SU-DHL-6 (cell line): ENCODE data around the gene PTGDS.

ENCODE experiments used
- H2AFZ ChIP-seq: fragments of 200-600 bp; sonication (generic); 2 replicates; pipeline ENCODE4 v1.6.1; 2014; ENCODE audit warnings: low read depth, mild to moderate bottlenecking, moderate library complexity, mixed read lengths, antibody characterized with exemption, low read length; ENCODE audit not compliant: severe bottlenecking
- H3F3A ChIP-seq: fragments of 200-600 bp; shearing (Covaris generic); 2 replicates; pipeline ENCODE4 v1.6.0; 2016; ENCODE audit warnings: antibody characterized with exemption, mild to moderate bottlenecking; ENCODE audit not compliant: insufficient read depth
- H3K27ac ChIP-seq: fragments of 200-600 bp; sonication (generic); 2 replicates; pipeline ENCODE4 v1.5.1; 2016; ENCODE audit warnings: low read depth, mild to moderate bottlenecking, low read length, moderate library complexity, mixed read lengths
- H3K27me3 ChIP-seq: fragments of 200-600 bp; sonication (generic), shearing (Covaris generic); 2 replicates; pipeline ENCODE4 v1.6.0; 2014; ENCODE audit warnings: mild to moderate bottlenecking, low read length
- H3K36me3 ChIP-seq: fragments of 200-600 bp; sonication (generic); 2 replicates; pipeline ENCODE4 v1.6.1; 2014; ENCODE audit warnings: mild to moderate bottlenecking, low read length, mixed read lengths
- H3K4me2 ChIP-seq: fragments of 300-600, 200-600 bp; shearing (Covaris generic), sonication (generic); 2 replicates; pipeline ENCODE4 v1.6.0; 2014; ENCODE audit warnings: low read length, low read depth, mild to moderate bottlenecking; ENCODE audit not compliant: poor library complexity, severe bottlenecking
- H3K4me3 ChIP-seq: fragments of 200-600 bp; sonication (generic); 2 replicates; pipeline ENCODE4 v1.5.1; 2014; ENCODE audit warnings: antibody characterized with exemption, low read length, mild to moderate bottlenecking, mixed read lengths; ENCODE audit not compliant: insufficient read depth, poor library complexity, severe bottlenecking
- H3K79me2 ChIP-seq: fragments of 200-600 bp; sonication (generic); 2 replicates; pipeline ENCODE4 v1.6.1; 2014; ENCODE audit warnings: mild to moderate bottlenecking, low read length, moderate library complexity; ENCODE audit not compliant: insufficient read depth
- H3K9ac ChIP-seq: fragments of 200-600 bp; sonication (generic); 2 replicates; pipeline ENCODE4 v1.7.0; 2014; ENCODE audit warnings: mild to moderate bottlenecking, low read length
- H3K9me2 ChIP-seq: fragments of 200-600 bp; sonication (generic); replicated peaks from 2 replicates; pipeline ENCODE4 v1.6.1; 2014; ENCODE audit warnings: low read length; ENCODE audit not compliant: insufficient read depth
- H3K9me3 ChIP-seq: fragments of 200-600 bp; sonication (generic); 2 replicates; pipeline ENCODE4 v1.6.1; 2014; ENCODE audit warnings: low read length, mixed read lengths; ENCODE audit not compliant: insufficient read depth
- H4K20me1 ChIP-seq: fragments of 200-600 bp; sonication (generic); 2 replicates; pipeline ENCODE4 v1.6.1; 2014; ENCODE audit warnings: low read depth, mild to moderate bottlenecking, antibody characterized with exemption, low read length, moderate library complexity, mixed read lengths
- CTCF ChIP-seq: fragments of 200-600 bp; sonication (generic); IDR thresholded peaks from one replicate; pipeline ENCODE4 v1.5.1; 2017; ENCODE audit warnings: antibody characterized with exemption, mild to moderate bottlenecking, low read length, moderate library complexity; ENCODE audit not compliant: insufficient read depth, poor library complexity, severe bottlenecking
- EZH2phosphoT487 ChIP-seq: fragments of 200-600 bp; sonication (generic), shearing (Covaris generic); conservative IDR thresholded peaks from 2 replicates; pipeline ENCODE4 v1.6.1; 2018; ENCODE audit warnings: mild to moderate bottlenecking, antibody characterized with exemption, low read length, moderate library complexity, mixed read lengths

The PTGDS gene

GRCh38 chr9:137030006-137030405 lies 52.7 kb downstream of the PTGDS start:
- Histone ChIP-seq H3K79me2 (no peaks in the 10 kb centered on the region), H3K36me3 (no peaks in the 10 kb centered on the region), H3K9me3 (no peaks in the 10 kb centered on the region), H2AFZ (no peak overlapping the region), H3K4me2 (no peak overlapping the region), H3F3A (no peaks in the 10 kb centered on the region), H3K27me3 (no peaks in the 10 kb centered on the region), H3K27ac (no peak overlapping the region), H3K9me2 (no peaks in the 10 kb centered on the region), H3K4me3 (no peak overlapping the region), H3K9ac (no peak overlapping the region), H4K20me1 (no peaks in the 10 kb centered on the region)
- TF ChIP-seq CTCF = no peak
- no peak for TF ChIP-seq EZH2phosphoT487

GRCh38 chr9:137030538-137031527 lies 53.5 kb downstream of the PTGDS start:
- TF ChIP-seq CTCF = no peak
- TF ChIP-seq EZH2phosphoT487 = no peak
- no peaks in the 10 kb centered on the region for H4K20me1 ChIP-seq
- no peaks in the 10 kb centered on the region for H3F3A ChIP-seq
- H3K27me3 ChIP-seq = no peaks in the 10 kb centered on the region
- H3K9ac ChIP-seq = no peak overlapping the region
- no peak overlapping the region for H3K4me3 ChIP-seq
- H3K9me3 ChIP-seq = no peaks in the 10 kb centered on the region
- no peak overlapping the region for H3K27ac ChIP-seq
- no peak overlapping the region for H2AFZ ChIP-seq
- no peak overlapping the region for H3K4me2 ChIP-seq
- no peaks in the 10 kb centered on the region for H3K9me2 ChIP-seq
- H3K79me2 ChIP-seq = no peaks in the 10 kb centered on the region
- H3K36me3 ChIP-seq = no peaks in the 10 kb centered on the region
